Endodermal cell (in vitro differentiated cells): ENCODE data around the gene NTRK2. TPM values are rescaled to one million over a fixed set of nuclear protein-coding genes. Genes with fewer than 3 reads are reported as not detected.
"Not testable (repeated sequence)": the region's sequence is repeated elsewhere in the genome, so short reads cannot be mapped to it uniquely, and the experiment has no call there.

Source experiments
- DNase-seq: peaks from one replicate; pipeline ENCODE4 v3.0.0-alpha.2; 2017
- H3K27ac ChIP-seq: 2 replicates; pipeline ENCODE4 v1.5.1; 2013; ENCODE audit warnings: mild to moderate bottlenecking, low read depth, low read length, moderate library complexity
- H3K27me3 ChIP-seq: 2 replicates; pipeline ENCODE4 v1.6.1; 2013; ENCODE audit warnings: mild to moderate bottlenecking, low read length, moderate library complexity; ENCODE audit not compliant: insufficient read depth, control insufficient read depth, poor library complexity, severe bottlenecking
- H3K36me3 ChIP-seq: 2 replicates; pipeline ENCODE4 v1.7.0; 2013; ENCODE audit warnings: mild to moderate bottlenecking, low read length, moderate library complexity; ENCODE audit not compliant: control insufficient read depth, insufficient read depth
- H3K4me1 ChIP-seq: one replicate; pipeline ENCODE4 v1.7.0; 2013; ENCODE audit warnings: low read length; ENCODE audit not compliant: control insufficient read depth, insufficient read depth
- H3K4me3 ChIP-seq: 2 replicates; pipeline ENCODE4 v1.5.1; 2013; ENCODE audit warnings: mild to moderate bottlenecking, low read length, moderate library complexity
- H3K9ac ChIP-seq: 2 replicates; pipeline ENCODE4 v1.6.1; 2013; ENCODE audit warnings: mild to moderate bottlenecking, low read length, moderate library complexity; ENCODE audit not compliant: poor library complexity, severe bottlenecking; ENCODE audit errors: extremely low read depth
- H3K9me3 ChIP-seq: 2 replicates; pipeline ENCODE4 v1.6.1; 2013; ENCODE audit warnings: mild to moderate bottlenecking, low read length, moderate library complexity; ENCODE audit not compliant: control insufficient read depth
- H3K27ac Mint-ChIP-seq: 2 replicates; pipeline ENCODE4 v1.8.0; 2020; ENCODE audit warnings: mixed read lengths
- H3K27me3 Mint-ChIP-seq: 2 replicates; pipeline ENCODE4 v1.8.0; 2021; ENCODE audit warnings: mild to moderate bottlenecking, mixed read lengths; ENCODE audit not compliant: insufficient read depth
- H3K36me3 Mint-ChIP-seq: 2 replicates; pipeline ENCODE4 v1.8.0; 2020; ENCODE audit warnings: low read depth, mixed read lengths
- H3K4me1 Mint-ChIP-seq: 2 replicates; pipeline ENCODE4 v1.8.0; 2020; ENCODE audit warnings: mixed read lengths
- H3K4me3 Mint-ChIP-seq: 2 replicates; pipeline ENCODE4 v1.8.0; 2020; ENCODE audit warnings: mild to moderate bottlenecking, moderate library complexity, mixed read lengths
- H3K9me3 Mint-ChIP-seq: 2 replicates; pipeline ENCODE4 v1.8.0; 2020; ENCODE audit warnings: mild to moderate bottlenecking, mixed read lengths
- WGBS, 2 experiments: methylation state at CpG; one replicate each; pipeline versions ENCODE4 v1.1.5 to v1.1.7; 2013; ENCODE audit warnings: missing lambda C conversion rate in 2 of 2, mixed read lengths in 1 of 2; ENCODE audit not compliant: insufficient coverage in 1 of 2, insufficient read length in 1 of 2; 5-methylcytosine and 5-hydroxymethylcytosine counted together
- total RNA-seq, 2 donors: library from RNA; stranded (reverse); fragmentation: NEBNext Ultra II Directional in 1 of 2; extraction: Animal tissue kit (Norgen Biotek cat#: 25700) in 1 of 2; gene quantifications; 2 replicates in 1 of 2; 3 replicates in 1 of 2; pipeline ENCODE4 v1.2.1, GENCODE V29; 2021
- TF ChIP-seq, protein P1 (sequence below): fragments of 200-600 bp; sonication (generic); conservative IDR thresholded peaks from 2 replicates; pipeline ENCODE4 v1.5.0; 2021; ENCODE audit warnings: antibody characterized with exemption, mild to moderate bottlenecking

The NTRK2 gene
- total RNA-seq, 2 donors from 2014 or later, result 0.09 to 0.18 TPM

DNA sequence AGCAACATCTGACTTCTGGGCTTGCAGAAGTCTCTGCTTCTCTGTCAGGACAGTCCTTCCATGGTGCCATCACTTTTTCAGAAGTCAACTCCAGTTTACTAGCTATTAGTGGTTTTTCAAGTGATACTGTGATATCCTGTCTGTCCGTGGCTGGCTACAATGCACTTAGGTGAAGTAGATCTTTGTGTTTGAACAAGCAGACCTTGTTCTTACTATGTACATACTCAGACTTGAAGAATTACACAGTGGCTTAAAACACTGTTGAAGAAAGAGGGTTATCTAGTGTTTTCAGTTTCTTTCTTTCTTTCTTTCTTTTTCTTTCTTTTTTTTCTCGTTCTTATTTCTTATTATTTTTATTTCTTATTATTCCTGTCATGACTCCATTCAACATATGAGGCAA is 228.7 kb downstream of the NTRK2 start:
- Mint-ChIP-seq H3K4me1 (peaks cover 15% of the 10 kb centered on the region), H3K9me3 (no peaks in the 10 kb centered on the region), H3K36me3 (no peaks in the 10 kb centered on the region), H3K4me3 (no peak overlapping the region), H3K27me3 (no peaks in the 10 kb centered on the region), H3K27ac (no peak overlapping the region)
- H3K36me3 ChIP-seq, result no peaks in the 10 kb centered on the region
- no peak overlapping the region for H3K9ac ChIP-seq
- peak overlapping the region; percentile 71 for H3K27ac ChIP-seq
- H3K27me3 ChIP-seq, result no peaks in the 10 kb centered on the region
- TF ChIP-seq, protein P1, sequence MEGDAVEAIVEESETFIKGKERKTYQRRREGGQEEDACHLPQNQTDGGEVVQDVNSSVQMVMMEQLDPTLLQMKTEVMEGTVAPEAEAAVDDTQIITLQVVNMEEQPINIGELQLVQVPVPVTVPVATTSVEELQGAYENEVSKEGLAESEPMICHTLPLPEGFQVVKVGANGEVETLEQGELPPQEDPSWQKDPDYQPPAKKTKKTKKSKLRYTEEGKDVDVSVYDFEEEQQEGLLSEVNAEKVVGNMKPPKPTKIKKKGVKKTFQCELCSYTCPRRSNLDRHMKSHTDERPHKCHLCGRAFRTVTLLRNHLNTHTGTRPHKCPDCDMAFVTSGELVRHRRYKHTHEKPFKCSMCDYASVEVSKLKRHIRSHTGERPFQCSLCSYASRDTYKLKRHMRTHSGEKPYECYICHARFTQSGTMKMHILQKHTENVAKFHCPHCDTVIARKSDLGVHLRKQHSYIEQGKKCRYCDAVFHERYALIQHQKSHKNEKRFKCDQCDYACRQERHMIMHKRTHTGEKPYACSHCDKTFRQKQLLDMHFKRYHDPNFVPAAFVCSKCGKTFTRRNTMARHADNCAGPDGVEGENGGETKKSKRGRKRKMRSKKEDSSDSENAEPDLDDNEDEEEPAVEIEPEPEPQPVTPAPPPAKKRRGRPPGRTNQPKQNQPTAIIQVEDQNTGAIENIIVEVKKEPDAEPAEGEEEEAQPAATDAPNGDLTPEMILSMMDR, result no peak
- 71 to 82% methylated on average over 1 to 2 of the region's 2 CpGs for WGBS, 2 experiments
- no peaks in the 10 kb centered on the region for H3K9me3 ChIP-seq
- no peak for DNase-seq
- no peak overlapping the region for H3K4me3 ChIP-seq
- peaks cover 11% of the 10 kb centered on the region for H3K4me1 ChIP-seq

DNA sequence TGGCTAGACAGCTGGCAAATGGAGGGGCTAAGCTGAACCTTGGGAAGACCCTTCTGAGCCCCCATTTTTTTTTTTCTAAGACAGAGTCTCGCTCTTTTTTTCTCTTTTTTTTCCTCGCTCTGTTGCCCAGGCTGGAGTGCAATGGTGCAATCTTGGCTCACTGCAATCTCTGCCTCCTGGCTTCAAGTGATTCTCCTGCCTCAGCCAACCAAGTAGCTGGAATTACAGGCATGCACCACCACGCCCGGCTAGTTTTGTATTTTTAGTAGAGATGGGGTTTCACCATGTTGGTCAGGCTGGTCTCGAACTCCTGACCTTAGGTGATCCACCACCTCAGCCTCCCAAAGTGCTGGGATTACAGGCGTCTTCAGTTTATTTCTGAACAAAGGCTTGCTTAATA is 229.1 kb downstream of the NTRK2 start:
- not testable (repeated sequence) for H3K27me3 Mint-ChIP-seq, H3K9me3 ChIP-seq, H3K36me3 Mint-ChIP-seq, H3K9ac ChIP-seq, H3K9me3 Mint-ChIP-seq, H3K27ac Mint-ChIP-seq, H3K4me3 ChIP-seq, H3K27me3 ChIP-seq, H3K27ac ChIP-seq, H3K36me3 ChIP-seq, H3K4me3 Mint-ChIP-seq, DNase-seq
- peaks cover 15% of the 10 kb centered on the region for H3K4me1 Mint-ChIP-seq
- peaks cover 11% of the 10 kb centered on the region for H3K4me1 ChIP-seq
- 87 to 90% methylated on average over 2 to 6 of the region's 6 CpGs for WGBS, 2 experiments

DNA sequence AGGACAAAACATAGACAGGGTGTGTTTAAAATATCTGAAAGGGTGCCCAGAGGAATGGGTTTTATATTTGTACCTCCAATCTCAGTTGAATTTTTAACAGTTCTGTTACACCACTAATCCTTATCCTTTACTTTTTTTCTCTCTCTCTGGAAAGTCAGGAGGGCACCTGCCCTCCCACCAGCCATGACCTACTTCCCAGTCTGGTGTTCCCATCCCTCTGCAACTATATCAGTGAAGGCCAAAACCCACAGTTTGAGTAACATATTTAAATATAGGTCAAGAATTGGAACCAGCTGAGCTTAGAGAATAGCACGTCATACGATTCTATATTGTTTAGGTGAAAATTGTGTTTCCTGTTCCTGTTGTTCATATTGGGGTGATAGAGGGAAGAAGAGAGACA is 229.8 kb downstream of the NTRK2 start:
- no peak overlapping the region for H3K27ac ChIP-seq
- H3K9ac ChIP-seq, result no peak overlapping the region
- DNase-seq, result no peak
- peaks cover 11% of the 10 kb centered on the region for H3K4me1 ChIP-seq
- WGBS, 2 experiments, result 91 to 100% methylated on average over 2 of the region's 2 CpGs
- Mint-ChIP-seq H3K4me3 (no peak overlapping the region), H3K9me3 (no peaks in the 10 kb centered on the region), H3K27me3 (no peaks in the 10 kb centered on the region), H3K36me3 (no peaks in the 10 kb centered on the region), H3K4me1 (peaks cover 15% of the 10 kb centered on the region), H3K27ac (no peak overlapping the region)
- TF ChIP-seq, protein P1, result no peak
- H3K27me3 ChIP-seq, result no peaks in the 10 kb centered on the region
- no peaks in the 10 kb centered on the region for H3K9me3 ChIP-seq
- no peaks in the 10 kb centered on the region for H3K36me3 ChIP-seq
- H3K4me3 ChIP-seq, result no peak overlapping the region

DNA sequence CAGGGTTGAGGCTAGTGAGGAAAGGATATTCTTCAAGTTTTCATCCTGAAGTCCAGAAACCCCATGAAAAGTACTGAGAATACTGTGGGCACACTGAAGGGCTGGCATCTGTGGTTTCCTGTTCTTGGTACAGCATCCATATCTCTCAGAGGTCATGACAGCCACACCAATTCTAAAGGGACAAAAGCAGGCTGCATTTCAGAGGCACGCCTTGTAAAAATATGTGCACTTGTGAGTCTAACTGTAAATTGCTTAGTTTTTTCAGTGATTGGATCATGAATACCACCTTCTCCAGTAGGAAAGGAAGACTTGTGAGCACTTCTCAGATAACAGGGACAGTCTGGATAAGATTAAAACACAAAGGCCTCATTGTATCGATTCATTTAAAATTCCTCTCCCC is 230.9 kb downstream of the NTRK2 start:
- Mint-ChIP-seq H3K36me3 (no peaks in the 10 kb centered on the region), H3K27ac (no peak overlapping the region), H3K4me3 (no peak overlapping the region), H3K27me3 (no peaks in the 10 kb centered on the region), H3K4me1 (peaks cover 9% of the 10 kb centered on the region), H3K9me3 (no peaks in the 10 kb centered on the region)
- no peak for DNase-seq
- H3K27ac ChIP-seq, result no peak overlapping the region
- H3K36me3 ChIP-seq, result no peaks in the 10 kb centered on the region
- TF ChIP-seq, protein P1, result no peak
- H3K4me3 ChIP-seq, result no peak overlapping the region
- H3K9ac ChIP-seq, result no peak overlapping the region
- WGBS, 2 experiments, result 93 to 100% methylated on average over 1 to 2 of the region's 2 CpGs
- H3K9me3 ChIP-seq, result no peaks in the 10 kb centered on the region
- no peaks in the 10 kb centered on the region for H3K27me3 ChIP-seq
- peaks cover 8% of the 10 kb centered on the region for H3K4me1 ChIP-seq
